Anterior cingulate cortex (tissue), 58 donors: ENCODE results near the gene UBASH3A.

Experiments used
- DNase-seq, 58 donors: peaks; one replicate each; lab custom pipeline; 2025; lab: John Stamatoyannopoulos, UW

The UBASH3A gene

GRCh38 chr21:42373908-42374455 is 29.7 kb upstream of the UBASH3A start:
- no peak for DNase-seq

GRCh38 chr21:42374457-42374856 is 29.2 kb upstream of the UBASH3A start:
- DNase-seq, result no peak

GRCh38 chr21:42374864-42375499 is 28.7 kb upstream of the UBASH3A start:
- DNase-seq, result no peak

- DNase-seq, result no peak
Measured at GRCh38 chr21:42375506-42375905, 28.2 kb upstream of the UBASH3A start.

GRCh38 chr21:42375966-42376337 is 27.8 kb upstream of the UBASH3A start:
- no peak for DNase-seq

- no peak for DNase-seq
Measured at GRCh38 chr21:42376338-42376982, 27.2 kb upstream of the UBASH3A start.

GRCh38 chr21:42377211-42377950 is 26.3 kb upstream of the UBASH3A start:
- no peak for DNase-seq

- no peak for DNase-seq
Measured at GRCh38 chr21:42377951-42378340, 25.8 kb upstream of the UBASH3A start.

GRCh38 chr21:42378418-42378817 is 25.3 kb upstream of the UBASH3A start:
- DNase-seq, result no peak

GRCh38 chr21:42379426-42380215 is 24.1 kb upstream of the UBASH3A start:
- no peak for DNase-seq

- DNase-seq, result no peak
Measured at GRCh38 chr21:42381347-42381984, 22.2 kb upstream of the UBASH3A start.

- no peak for DNase-seq
Measured at GRCh38 chr21:42382915-42383314, 20.8 kb upstream of the UBASH3A start.

GRCh38 chr21:42383331-42383730 is 20.4 kb upstream of the UBASH3A start:
- DNase-seq, result no peak

GRCh38 chr21:42384156-42384945 is 19.4 kb upstream of the UBASH3A start:
- DNase-seq, result no peak

GRCh38 chr21:42384989-42385388 is 18.7 kb upstream of the UBASH3A start:
- DNase-seq, result no peak

- no peak for DNase-seq
Measured at GRCh38 chr21:42385619-42386018, 18.1 kb upstream of the UBASH3A start.

- no peak for DNase-seq
Measured at GRCh38 chr21:42386034-42386591, 17.6 kb upstream of the UBASH3A start.

GRCh38 chr21:42387164-42387563 is 16.5 kb upstream of the UBASH3A start:
- DNase-seq, result no peak

- DNase-seq, result no peak
Measured at GRCh38 chr21:42387843-42388340, 15.8 kb upstream of the UBASH3A start.
